Neural cell (in vitro differentiated cells): ENCODE measurements around the gene TMEM53. TPM values are rescaled to one million over a fixed set of nuclear protein-coding genes. Genes with fewer than 3 reads are reported as not detected.

ENCODE experiments used
- H2AFZ ChIP-seq: fragments of 200-600, 300-800 bp; sonication (generic), shearing (Covaris generic); 2 replicates; pipeline ENCODE4 v1.6.0; 2014; ENCODE audit warnings: low read depth, mild to moderate bottlenecking, antibody characterized with exemption, low read length, moderate library complexity
- H3F3A ChIP-seq: fragments of 200-600 bp; shearing (Covaris generic); 2 replicates; pipeline ENCODE4 v1.6.1; 2016; ENCODE audit warnings: mild to moderate bottlenecking, moderate library complexity, mixed read lengths, antibody characterized with exemption, low read length; ENCODE audit not compliant: insufficient read depth, poor library complexity, severe bottlenecking
- H3K27ac ChIP-seq: fragments of 200-600, 300-800 bp; sonication (generic), shearing (Covaris generic); 2 replicates; pipeline ENCODE4 v1.5.1; 2014; ENCODE audit warnings: mild to moderate bottlenecking, low read length, moderate library complexity
- H3K27me3 ChIP-seq: fragments of 300-800, 200-600 bp; sonication (generic), shearing (Covaris generic); 2 replicates; pipeline ENCODE4 v1.6.0; 2014; ENCODE audit warnings: mild to moderate bottlenecking, low read depth, low read length, moderate library complexity; ENCODE audit not compliant: insufficient read depth
- H3K36me3 ChIP-seq: fragments of 300-800, 200-600 bp; sonication (generic), shearing (Covaris generic); 2 replicates; pipeline ENCODE4 v1.5.1; 2014; ENCODE audit warnings: mild to moderate bottlenecking, antibody characterized with exemption, low read length, moderate library complexity; ENCODE audit not compliant: insufficient read depth
- H3K4me2 ChIP-seq: fragments of 300-800, 200-600 bp; sonication (generic), shearing (Covaris generic); 2 replicates; pipeline ENCODE4 v1.6.0; 2014; ENCODE audit warnings: mild to moderate bottlenecking, low read length
- H3K4me3 ChIP-seq: fragments of 300-800, 200-600 bp; sonication (generic), shearing (Covaris generic); 2 replicates; pipeline ENCODE4 v1.5.1; 2014; ENCODE audit warnings: mild to moderate bottlenecking, low read length, moderate library complexity
- H3K79me2 ChIP-seq: fragments of 200-600 bp; shearing (Covaris generic); replicated peaks from 2 replicates; pipeline ENCODE4 v1.6.0; 2014; ENCODE audit warnings: mild to moderate bottlenecking, low read length, moderate library complexity; ENCODE audit not compliant: insufficient read depth
- H3K9ac ChIP-seq: fragments of 300-800, 200-600 bp; sonication (generic), shearing (Covaris generic); 2 replicates; pipeline ENCODE4 v1.6.1; 2016; ENCODE audit warnings: mild to moderate bottlenecking, low read length, mixed read lengths
- H3K9me2 ChIP-seq: fragments of 200-600 bp; shearing (Covaris generic); 2 replicates; pipeline ENCODE4 v1.6.1; 2016; ENCODE audit warnings: mild to moderate bottlenecking, low read length, mixed read lengths; ENCODE audit not compliant: insufficient read depth
- H3K9me3 ChIP-seq: fragments of 200-600, 300-800 bp; sonication (generic), shearing (Covaris generic); 2 replicates; pipeline ENCODE4 v1.6.1; 2016; ENCODE audit warnings: mild to moderate bottlenecking, mixed run types, low read length, moderate library complexity, mixed read lengths
- H4K20me1 ChIP-seq: fragments of 200-600 bp; shearing (Covaris generic); 2 replicates; pipeline ENCODE4 v1.6.1; 2016; ENCODE audit warnings: mild to moderate bottlenecking, mixed run types; ENCODE audit not compliant: insufficient read depth
- EP300 ChIP-seq: fragments of 450-650 bp; conservative IDR thresholded peaks from 2 replicates; pipeline ENCODE4 v1.6.1; 2014; ENCODE audit warnings: antibody characterized with exemption, mild to moderate bottlenecking, moderate library complexity; ENCODE audit not compliant: poor library complexity, severe bottlenecking
- EZH2 ChIP-seq: fragments of 200-600, 300-800 bp; shearing (Covaris generic), sonication (generic); IDR thresholded peaks from 2 replicates; pipeline ENCODE4 v1.6.1; 2014; ENCODE audit warnings: antibody characterized with exemption, low read length, borderline replicate concordance, mild to moderate bottlenecking; ENCODE audit not compliant: insufficient read depth, poor library complexity, severe bottlenecking
- MXI1 ChIP-seq: fragments of 450-650 bp; conservative IDR thresholded peaks from 2 replicates; pipeline ENCODE4 v1.6.1; 2014; ENCODE audit warnings: antibody characterized with exemption, mild to moderate bottlenecking; ENCODE audit not compliant: poor library complexity, severe bottlenecking
- POLR2AphosphoS5 ChIP-seq: IDR thresholded peaks from 2 replicates; pipeline ENCODE4 v1.6.1; 2012
- RAD21 ChIP-seq: fragments of 450-650 bp; conservative IDR thresholded peaks from 2 replicates; pipeline ENCODE4 v1.6.1; 2014; ENCODE audit warnings: antibody characterized with exemption, mild to moderate bottlenecking, moderate library complexity
- SMC3 ChIP-seq: fragments of 450-650 bp; conservative IDR thresholded peaks from 2 replicates; pipeline ENCODE4 v1.6.1; 2014; ENCODE audit warnings: antibody characterized with exemption, mild to moderate bottlenecking, moderate library complexity; ENCODE audit not compliant: poor library complexity
- TAF1 ChIP-seq: IDR thresholded peaks from 2 replicates; pipeline ENCODE4 v1.6.1; 2012; ENCODE audit warnings: low read depth
- polyA plus RNA-seq: library from polyadenylated mRNA; depleted of rRNA; stranded (reverse); fragments of >200 nt; gene quantifications from 2 replicates; pipeline ENCODE4 v1.2.3, GENCODE V29; 2014
- TF ChIP-seq, protein P1 (sequence below): fragments of 450-650 bp; IDR thresholded peaks from 2 replicates; pipeline ENCODE4 v1.5.1; 2014; ENCODE audit warnings: antibody characterized with exemption, mild to moderate bottlenecking, moderate library complexity; ENCODE audit not compliant: poor library complexity, severe bottlenecking
- TF ChIP-seq, protein P2 (sequence below): IDR thresholded peaks from 2 replicates; pipeline ENCODE4 v1.6.1; 2012; ENCODE audit warnings: borderline replicate concordance

Gene TMEM53
- polyA plus RNA-seq, 1 donor from 2014 or later = 13.4 TPM

DNA sequence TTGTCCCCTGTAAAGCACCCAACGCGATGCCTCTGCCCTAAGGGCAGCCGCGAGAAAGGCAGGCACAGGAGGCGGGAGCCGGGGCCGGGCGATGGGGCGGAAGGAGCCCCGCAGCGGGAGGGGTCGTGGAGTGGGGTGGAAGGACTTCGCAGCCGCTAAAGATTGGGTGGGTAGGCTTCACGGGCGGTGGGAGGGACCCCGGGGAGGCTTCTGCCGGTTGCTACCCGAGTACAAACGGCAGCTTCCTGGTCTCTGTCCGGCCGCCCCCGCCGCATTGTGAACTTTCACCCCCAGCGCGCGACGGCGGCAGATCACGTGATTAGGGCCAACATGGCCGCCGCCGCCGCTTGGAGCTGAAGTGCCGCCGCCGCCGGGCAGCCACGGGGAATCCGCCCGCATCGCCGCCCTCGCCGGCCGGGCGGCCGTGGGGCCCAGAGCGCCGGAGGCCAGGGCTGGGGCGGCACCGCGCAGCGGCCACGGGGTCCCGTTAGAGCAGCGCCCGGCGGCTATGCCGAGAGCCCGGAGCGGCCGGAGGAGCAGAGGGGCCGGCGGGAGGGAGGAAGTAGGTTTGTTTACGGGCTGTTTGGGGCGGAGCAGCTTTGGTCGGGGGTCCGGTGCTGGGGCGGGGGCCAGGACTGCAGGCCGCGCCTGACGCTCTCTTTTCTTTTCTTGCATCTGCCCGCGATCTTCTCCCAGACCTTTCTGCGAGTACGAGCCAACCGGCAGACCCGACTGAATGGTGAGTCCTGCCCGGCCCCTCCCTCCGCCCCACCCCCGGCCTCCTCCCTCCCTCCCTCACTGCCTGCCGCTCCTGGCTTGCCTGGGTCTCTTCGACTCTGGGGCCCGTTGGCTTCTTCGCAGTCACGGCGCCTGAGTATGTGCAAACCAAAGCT lies 42.4 kb downstream of the TMEM53 start:
- no peaks in the 10 kb centered on the region for H4K20me1 ChIP-seq
- H2AFZ ChIP-seq = peak overlapping the region; percentile 98

DNA sequence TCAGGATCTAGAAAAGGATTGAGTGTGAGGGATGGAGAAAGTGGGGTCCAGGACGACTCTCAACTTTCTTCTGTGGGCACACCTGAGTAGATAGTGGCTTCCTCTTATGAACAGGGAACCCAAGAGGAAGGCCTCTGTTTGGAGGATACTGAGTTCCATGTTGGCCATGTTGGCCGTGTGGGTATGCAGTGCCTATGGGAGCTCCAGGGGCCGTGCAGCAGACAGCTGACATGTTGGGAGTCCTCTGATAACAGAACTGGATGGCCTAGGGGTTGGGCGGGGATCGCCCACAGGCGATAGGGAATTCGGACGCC lies 43.0 kb downstream of the TMEM53 start:
- Histone ChIP-seq H3K4me3 (peak overlapping the region; percentile 72), H3K4me2 (peak overlapping the region; percentile 78), H3K36me3 (no peaks in the 10 kb centered on the region), H3K27ac (peak overlapping the region; percentile 80), H3K79me2 (no peaks in the 10 kb centered on the region), H2AFZ (peak overlapping the region; percentile 98), H3K9me2 (no peaks in the 10 kb centered on the region), H3K27me3 (no peaks in the 10 kb centered on the region), H3K9me3 (no peaks in the 10 kb centered on the region), H3K9ac (peak overlapping the region; percentile 79), H4K20me1 (no peaks in the 10 kb centered on the region), H3F3A (no peaks in the 10 kb centered on the region)
- TF ChIP-seq, protein P1, sequence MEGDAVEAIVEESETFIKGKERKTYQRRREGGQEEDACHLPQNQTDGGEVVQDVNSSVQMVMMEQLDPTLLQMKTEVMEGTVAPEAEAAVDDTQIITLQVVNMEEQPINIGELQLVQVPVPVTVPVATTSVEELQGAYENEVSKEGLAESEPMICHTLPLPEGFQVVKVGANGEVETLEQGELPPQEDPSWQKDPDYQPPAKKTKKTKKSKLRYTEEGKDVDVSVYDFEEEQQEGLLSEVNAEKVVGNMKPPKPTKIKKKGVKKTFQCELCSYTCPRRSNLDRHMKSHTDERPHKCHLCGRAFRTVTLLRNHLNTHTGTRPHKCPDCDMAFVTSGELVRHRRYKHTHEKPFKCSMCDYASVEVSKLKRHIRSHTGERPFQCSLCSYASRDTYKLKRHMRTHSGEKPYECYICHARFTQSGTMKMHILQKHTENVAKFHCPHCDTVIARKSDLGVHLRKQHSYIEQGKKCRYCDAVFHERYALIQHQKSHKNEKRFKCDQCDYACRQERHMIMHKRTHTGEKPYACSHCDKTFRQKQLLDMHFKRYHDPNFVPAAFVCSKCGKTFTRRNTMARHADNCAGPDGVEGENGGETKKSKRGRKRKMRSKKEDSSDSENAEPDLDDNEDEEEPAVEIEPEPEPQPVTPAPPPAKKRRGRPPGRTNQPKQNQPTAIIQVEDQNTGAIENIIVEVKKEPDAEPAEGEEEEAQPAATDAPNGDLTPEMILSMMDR = no peak
- TF ChIP-seq, protein P2, sequence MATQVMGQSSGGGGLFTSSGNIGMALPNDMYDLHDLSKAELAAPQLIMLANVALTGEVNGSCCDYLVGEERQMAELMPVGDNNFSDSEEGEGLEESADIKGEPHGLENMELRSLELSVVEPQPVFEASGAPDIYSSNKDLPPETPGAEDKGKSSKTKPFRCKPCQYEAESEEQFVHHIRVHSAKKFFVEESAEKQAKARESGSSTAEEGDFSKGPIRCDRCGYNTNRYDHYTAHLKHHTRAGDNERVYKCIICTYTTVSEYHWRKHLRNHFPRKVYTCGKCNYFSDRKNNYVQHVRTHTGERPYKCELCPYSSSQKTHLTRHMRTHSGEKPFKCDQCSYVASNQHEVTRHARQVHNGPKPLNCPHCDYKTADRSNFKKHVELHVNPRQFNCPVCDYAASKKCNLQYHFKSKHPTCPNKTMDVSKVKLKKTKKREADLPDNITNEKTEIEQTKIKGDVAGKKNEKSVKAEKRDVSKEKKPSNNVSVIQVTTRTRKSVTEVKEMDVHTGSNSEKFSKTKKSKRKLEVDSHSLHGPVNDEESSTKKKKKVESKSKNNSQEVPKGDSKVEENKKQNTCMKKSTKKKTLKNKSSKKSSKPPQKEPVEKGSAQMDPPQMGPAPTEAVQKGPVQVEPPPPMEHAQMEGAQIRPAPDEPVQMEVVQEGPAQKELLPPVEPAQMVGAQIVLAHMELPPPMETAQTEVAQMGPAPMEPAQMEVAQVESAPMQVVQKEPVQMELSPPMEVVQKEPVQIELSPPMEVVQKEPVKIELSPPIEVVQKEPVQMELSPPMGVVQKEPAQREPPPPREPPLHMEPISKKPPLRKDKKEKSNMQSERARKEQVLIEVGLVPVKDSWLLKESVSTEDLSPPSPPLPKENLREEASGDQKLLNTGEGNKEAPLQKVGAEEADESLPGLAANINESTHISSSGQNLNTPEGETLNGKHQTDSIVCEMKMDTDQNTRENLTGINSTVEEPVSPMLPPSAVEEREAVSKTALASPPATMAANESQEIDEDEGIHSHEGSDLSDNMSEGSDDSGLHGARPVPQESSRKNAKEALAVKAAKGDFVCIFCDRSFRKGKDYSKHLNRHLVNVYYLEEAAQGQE = no peak

More for the DNA sequence above, 42.4 kb downstream of the TMEM53 start:
- Histone ChIP-seq H3K9me3 (no peaks in the 10 kb centered on the region), H3K4me3 (peak overlapping the region; percentile 72), H3K27ac (peak overlapping the region; percentile 80), H3F3A (no peaks in the 10 kb centered on the region), H3K79me2 (no peaks in the 10 kb centered on the region), H3K9ac (peak overlapping the region; percentile 79), H3K36me3 (no peaks in the 10 kb centered on the region), H3K4me2 (peak overlapping the region; percentile 78), H3K27me3 (no peaks in the 10 kb centered on the region), H3K9me2 (no peaks in the 10 kb centered on the region)
- TF ChIP-seq, protein P2 = peak; percentile 24
- TF ChIP-seq EP300 (peak; percentile 65), EZH2 (no peak), RAD21 (peak; percentile 26), SMC3 (peak; percentile 44), MXI1 (peak; percentile 81), POLR2AphosphoS5 (peak; percentile 47), TAF1 (peak; percentile 84)
- TF ChIP-seq, protein P1 = no peak
